K562 (cell line): ENCODE measurements around the gene TRERF1. TPM values are rescaled to one million over a fixed set of nuclear protein-coding genes. Genes with fewer than 3 reads are reported as not detected.

Experiments used
- BMI1 ChIP-seq: fragments of 150-350 bp; IDR thresholded peaks from 2 replicates; pipeline ENCODE4 v1.6.1; 2014; ENCODE audit warnings: low read length
- CBX5 ChIP-seq: IDR thresholded peaks from 2 replicates; pipeline ENCODE4 v1.6.1; 2014; ENCODE audit warnings: low read depth, borderline replicate concordance
- CCNT2 ChIP-seq: IDR thresholded peaks from 2 replicates; pipeline ENCODE4 v1.6.1; 2011; ENCODE audit warnings: borderline replicate concordance, low read depth, mild to moderate bottlenecking, moderate library complexity, mixed read lengths, low read length; ENCODE audit not compliant: insufficient read length; ENCODE audit errors: extremely low read depth
- CTCFL ChIP-seq: IDR thresholded peaks from 2 replicates; pipeline ENCODE4 v1.6.1; 2011; ENCODE audit warnings: borderline replicate concordance, low read depth, mild to moderate bottlenecking, moderate library complexity, low read length; ENCODE audit not compliant: insufficient read depth, poor library complexity, severe bottlenecking
- DEAF1 ChIP-seq: fragments of 450-650 bp; formaldehyde crosslinking; IDR thresholded peaks from 2 replicates; pipeline ENCODE4 v1.4.0; 2020; ENCODE audit warnings: mild to moderate bottlenecking, moderate library complexity
- JUND ChIP-seq, 2 experiments: IDR thresholded peaks; 2 replicates in 1 of 2; 3 replicates in 1 of 2; pipeline ENCODE4 v1.6.1; 2011; ENCODE audit warnings: borderline replicate concordance in 2 of 2, low read depth in 2 of 2, low read length in 2 of 2, improper control_type of control experiment in 1 of 2, missing biosample characterization in 1 of 2, missing genetic modification characterization in 1 of 2, missing genetic modification reagents in 1 of 2
- KDM5B ChIP-seq: fragments of 200-600 bp; sonication (generic); IDR thresholded peaks from 2 replicates; pipeline ENCODE4 v1.6.1; 2012; ENCODE audit warnings: low read depth, mild to moderate bottlenecking, moderate library complexity, low read length, control low read depth, inconsistent platforms; ENCODE audit not compliant: insufficient replicate concordance
- MBD1 ChIP-seq: fragments of 250-450 bp; sonication (Bioruptor Pico); IDR thresholded peaks from 2 replicates; pipeline ENCODE4 v1.8.0; 2022; ENCODE audit warnings: inconsistent platforms
- RBFOX2 ChIP-seq: fragments of 200-400 bp; formaldehyde crosslinking; IDR thresholded peaks from 2 replicates; pipeline ENCODE4 v1.6.1; 2017; ENCODE audit warnings: low read depth, mild to moderate bottlenecking, low read length, moderate library complexity
- RBM14 ChIP-seq: fragments of 200-400 bp; formaldehyde crosslinking; IDR thresholded peaks from 2 replicates; pipeline ENCODE4 v1.6.1; 2018; ENCODE audit warnings: low read depth, mild to moderate bottlenecking, low read length, moderate library complexity, borderline replicate concordance; ENCODE audit not compliant: insufficient read depth
- SIN3A ChIP-seq, 2 experiments: fragments of 150-350 bp in 1 of 2; IDR thresholded peaks; 2 replicates each; pipeline ENCODE4 v1.6.1; 2011 to 2016; ENCODE audit warnings: borderline replicate concordance in 2 of 2, low read depth in 2 of 2, low read length in 2 of 2, mild to moderate bottlenecking in 2 of 2, moderate library complexity in 2 of 2; ENCODE audit not compliant: control insufficient read depth in 1 of 2
- ZKSCAN1 ChIP-seq: fragments of 150-350 bp; IDR thresholded peaks from 2 replicates; pipeline ENCODE4 v1.6.1; 2016; ENCODE audit warnings: low read depth, low read length
- ZMIZ1 ChIP-seq, 2 experiments: fragments of 150-350 bp in 1 of 2; IDR thresholded peaks; 2 replicates each; pipeline ENCODE4 v1.6.1; 2012 to 2016; ENCODE audit warnings: low read depth in 2 of 2, low read length in 2 of 2, mild to moderate bottlenecking in 1 of 2, moderate library complexity in 1 of 2
- ZNF121 ChIP-seq: sonication (generic); formaldehyde crosslinking; conservative IDR thresholded peaks from 2 replicates; pipeline ENCODE4 v1.8.0; 2022; ENCODE audit warnings: missing genetic modification reagents
- ZNF431 ChIP-seq: sonication (generic); formaldehyde crosslinking; IDR thresholded peaks from 2 replicates; pipeline ENCODE4 v1.8.0; 2022; ENCODE audit warnings: mild to moderate bottlenecking, missing genetic modification reagents
- polyA plus RNA-seq, 8 experiments: library from polyadenylated mRNA; depleted of rRNA in 4 of 8; stranded (reverse) in 5 of 8; unstranded in 3 of 8; fragments of >200 nt; fragmentation: Nextera tagmentation in 2 of 8; fragmentation: Illumina TruSeq in 1 of 8; extraction: Ambion mirVana in 2 of 8; extraction: Trizol in 1 of 8; gene quantifications; 2 replicates each; pipeline versions ENCODE4 v1.2.1 to v1.2.3, GENCODE V29; 2011 to 2014; ENCODE audit warnings: inconsistent platforms in 1 of 8, missing spikeins in 1 of 8
- total RNA-seq, 7 experiments: library from RNA; depleted of rRNA in 6 of 7; stranded (reverse); fragments of >200 nt in 6 of 7; fragmentation: Illumina TruSeq in 2 of 7; extraction: Trizol in 2 of 7; gene quantifications; 2 replicates each; pipeline versions ENCODE4 v1.2.1 to v1.2.3, GENCODE V29; 2011 to 2021; ENCODE audit warnings: low replicate concordance in 1 of 7

TRERF1 gene
- total and polyA plus RNA-seq, 9 of the 15 experiments (the other 6 are each of a cell fraction or from before 2014, with no cell fraction given), result 0.04 to 0.20 (median 0.07) TPM; not detected in 3

GRCh38 chr6:42197555-42198362 lies 254.0 kb downstream of the TRERF1 start (continued):
- TF ChIP-seq ZMIZ1 (IDR thresholded peaks at IDR 0.05; ENCODE audit: low read depth in 2 of 2, low read length in 2 of 2) (peak in 1 of 2 experiments; percentile 89; a peak in 2 of 4 replicates), KDM5B (no peak), RBFOX2 (no peak), ZNF121 (CRISPR knock-in tag) (no peak), CTCFL (peak; percentile 57), BMI1 (no peak), SIN3A (IDR thresholded peaks at IDR 0.05; ENCODE audit: borderline replicate concordance in 2 of 2, control insufficient read depth in 1 of 2, low read depth in 2 of 2, low read length in 2 of 2) (0 out of 4 replicates have a peak, but pooled peaks have one; percentile 32 to 40), CBX5 (peak; percentile 62), DEAF1 (CRISPR knock-in tag) (no peak), MBD1 (CRISPR knock-in tag) (no peak), ZKSCAN1 (peak; percentile 52; the same call in 1 of the 2 replicates), ZNF431 (CRISPR knock-in tag) (no peak), CCNT2 (peak; percentile 96), JUND (IDR thresholded peaks at IDR 0.05; ENCODE audit: borderline replicate concordance, low read depth, low read length) (peak; percentile 94), JUND (tag; IDR thresholded peaks at IDR 0.05; ENCODE audit: borderline replicate concordance, low read depth, low read length) (peak; percentile 91; the same call in 2 of the 3 replicates), RBM14 (no peak)
